Neural cell (in vitro differentiated cells): ENCODE measurements around the gene PBX3. TPM values are rescaled to one million over a fixed set of nuclear protein-coding genes. Genes with fewer than 3 reads are reported as not detected.

ENCODE experiments used
- H2AFZ ChIP-seq: fragments of 200-600, 300-800 bp; sonication (generic), shearing (Covaris generic); 2 replicates; pipeline ENCODE4 v1.6.0; 2014; ENCODE audit warnings: low read depth, mild to moderate bottlenecking, antibody characterized with exemption, low read length, moderate library complexity
- H3F3A ChIP-seq: fragments of 200-600 bp; shearing (Covaris generic); 2 replicates; pipeline ENCODE4 v1.6.1; 2016; ENCODE audit warnings: mild to moderate bottlenecking, moderate library complexity, mixed read lengths, antibody characterized with exemption, low read length; ENCODE audit not compliant: insufficient read depth, poor library complexity, severe bottlenecking
- H3K27ac ChIP-seq: fragments of 200-600, 300-800 bp; sonication (generic), shearing (Covaris generic); 2 replicates; pipeline ENCODE4 v1.5.1; 2014; ENCODE audit warnings: mild to moderate bottlenecking, low read length, moderate library complexity
- H3K27me3 ChIP-seq: fragments of 300-800, 200-600 bp; sonication (generic), shearing (Covaris generic); 2 replicates; pipeline ENCODE4 v1.6.0; 2014; ENCODE audit warnings: mild to moderate bottlenecking, low read depth, low read length, moderate library complexity; ENCODE audit not compliant: insufficient read depth
- H3K36me3 ChIP-seq: fragments of 300-800, 200-600 bp; sonication (generic), shearing (Covaris generic); 2 replicates; pipeline ENCODE4 v1.5.1; 2014; ENCODE audit warnings: mild to moderate bottlenecking, antibody characterized with exemption, low read length, moderate library complexity; ENCODE audit not compliant: insufficient read depth
- H3K4me2 ChIP-seq: fragments of 300-800, 200-600 bp; sonication (generic), shearing (Covaris generic); 2 replicates; pipeline ENCODE4 v1.6.0; 2014; ENCODE audit warnings: mild to moderate bottlenecking, low read length
- H3K4me3 ChIP-seq: fragments of 300-800, 200-600 bp; sonication (generic), shearing (Covaris generic); 2 replicates; pipeline ENCODE4 v1.5.1; 2014; ENCODE audit warnings: mild to moderate bottlenecking, low read length, moderate library complexity
- H3K79me2 ChIP-seq: fragments of 200-600 bp; shearing (Covaris generic); replicated peaks from 2 replicates; pipeline ENCODE4 v1.6.0; 2014; ENCODE audit warnings: mild to moderate bottlenecking, low read length, moderate library complexity; ENCODE audit not compliant: insufficient read depth
- H3K9ac ChIP-seq: fragments of 300-800, 200-600 bp; sonication (generic), shearing (Covaris generic); 2 replicates; pipeline ENCODE4 v1.6.1; 2016; ENCODE audit warnings: mild to moderate bottlenecking, low read length, mixed read lengths
- H3K9me2 ChIP-seq: fragments of 200-600 bp; shearing (Covaris generic); 2 replicates; pipeline ENCODE4 v1.6.1; 2016; ENCODE audit warnings: mild to moderate bottlenecking, low read length, mixed read lengths; ENCODE audit not compliant: insufficient read depth
- H3K9me3 ChIP-seq: fragments of 200-600, 300-800 bp; sonication (generic), shearing (Covaris generic); 2 replicates; pipeline ENCODE4 v1.6.1; 2016; ENCODE audit warnings: mild to moderate bottlenecking, mixed run types, low read length, moderate library complexity, mixed read lengths
- H4K20me1 ChIP-seq: fragments of 200-600 bp; shearing (Covaris generic); 2 replicates; pipeline ENCODE4 v1.6.1; 2016; ENCODE audit warnings: mild to moderate bottlenecking, mixed run types; ENCODE audit not compliant: insufficient read depth
- CTCF ChIP-seq: fragments of 450-650 bp; IDR thresholded peaks from 2 replicates; pipeline ENCODE4 v1.5.1; 2014; ENCODE audit warnings: antibody characterized with exemption, mild to moderate bottlenecking, moderate library complexity; ENCODE audit not compliant: poor library complexity, severe bottlenecking
- EP300 ChIP-seq: fragments of 450-650 bp; conservative IDR thresholded peaks from 2 replicates; pipeline ENCODE4 v1.6.1; 2014; ENCODE audit warnings: antibody characterized with exemption, mild to moderate bottlenecking, moderate library complexity; ENCODE audit not compliant: poor library complexity, severe bottlenecking
- EZH2 ChIP-seq: fragments of 200-600, 300-800 bp; shearing (Covaris generic), sonication (generic); IDR thresholded peaks from 2 replicates; pipeline ENCODE4 v1.6.1; 2014; ENCODE audit warnings: antibody characterized with exemption, low read length, borderline replicate concordance, mild to moderate bottlenecking; ENCODE audit not compliant: insufficient read depth, poor library complexity, severe bottlenecking
- MXI1 ChIP-seq: fragments of 450-650 bp; conservative IDR thresholded peaks from 2 replicates; pipeline ENCODE4 v1.6.1; 2014; ENCODE audit warnings: antibody characterized with exemption, mild to moderate bottlenecking; ENCODE audit not compliant: poor library complexity, severe bottlenecking
- POLR2AphosphoS5 ChIP-seq: IDR thresholded peaks from 2 replicates; pipeline ENCODE4 v1.6.1; 2012
- RAD21 ChIP-seq: fragments of 450-650 bp; conservative IDR thresholded peaks from 2 replicates; pipeline ENCODE4 v1.6.1; 2014; ENCODE audit warnings: antibody characterized with exemption, mild to moderate bottlenecking, moderate library complexity
- REST ChIP-seq: IDR thresholded peaks from 2 replicates; pipeline ENCODE4 v1.6.1; 2012; ENCODE audit warnings: borderline replicate concordance
- SMC3 ChIP-seq: fragments of 450-650 bp; conservative IDR thresholded peaks from 2 replicates; pipeline ENCODE4 v1.6.1; 2014; ENCODE audit warnings: antibody characterized with exemption, mild to moderate bottlenecking, moderate library complexity; ENCODE audit not compliant: poor library complexity
- TAF1 ChIP-seq: IDR thresholded peaks from 2 replicates; pipeline ENCODE4 v1.6.1; 2012; ENCODE audit warnings: low read depth
- polyA plus RNA-seq: library from polyadenylated mRNA; depleted of rRNA; stranded (reverse); fragments of >200 nt; gene quantifications from 2 replicates; pipeline ENCODE4 v1.2.3, GENCODE V29; 2014

The PBX3 gene
- polyA plus RNA-seq, 1 donor from 2014 or later: 398 TPM

- peak overlapping the region; percentile 98 for H3K27ac ChIP-seq
- no peaks in the 10 kb centered on the region for H3K9me2 ChIP-seq
- H3K27me3 ChIP-seq: no peaks in the 10 kb centered on the region
- peak overlapping the region; percentile 89 for H3K4me3 ChIP-seq
- peak overlapping the region; percentile 56 for H3K9ac ChIP-seq
- H4K20me1 ChIP-seq: peaks cover 9% of the 10 kb centered on the region
- no peaks in the 10 kb centered on the region for H3K36me3 ChIP-seq
- no peak for TF ChIP-seq SMC3
- TF ChIP-seq RAD21: no peak
- TF ChIP-seq MXI1: no peak
- TF ChIP-seq EZH2: no peak
- TF ChIP-seq TAF1: no peak
- TF ChIP-seq CTCF: no peak
- TF ChIP-seq POLR2AphosphoS5: no peak
- TF ChIP-seq REST: no peak
- no peak for TF ChIP-seq EP300
- no peak overlapping the region for H2AFZ ChIP-seq
- H3K9me3 ChIP-seq: no peaks in the 10 kb centered on the region
- H3F3A ChIP-seq: no peaks in the 10 kb centered on the region
- H3K4me2 ChIP-seq: peak overlapping the region; percentile 78
- peaks cover 100% of the 10 kb centered on the region for H3K79me2 ChIP-seq
Measured at GRCh38 chr9:125764198-125764597, 17.0 kb downstream of the PBX3 start.

- TF ChIP-seq EP300: peak; percentile 43
- TF ChIP-seq REST: no peak
- TF ChIP-seq TAF1: no peak
- H3K4me2 ChIP-seq: no peak overlapping the region
- peaks cover 13% of the 10 kb centered on the region for H4K20me1 ChIP-seq
- no peak overlapping the region for H3K4me3 ChIP-seq
- no peak overlapping the region for H3K27ac ChIP-seq
- no peaks in the 10 kb centered on the region for H3F3A ChIP-seq
- no peaks in the 10 kb centered on the region for H3K9me3 ChIP-seq
- no peaks in the 10 kb centered on the region for H3K9me2 ChIP-seq
- peaks cover 100% of the 10 kb centered on the region for H3K79me2 ChIP-seq
- H2AFZ ChIP-seq: no peak overlapping the region
- H3K27me3 ChIP-seq: no peaks in the 10 kb centered on the region
- no peaks in the 10 kb centered on the region for H3K36me3 ChIP-seq
- no peak overlapping the region for H3K9ac ChIP-seq
Measured at GRCh38 chr9:125766468-125767221, 19.5 kb downstream of the PBX3 start.
